Activated gamma-delta T cell (primary cell): ENCODE data around the gene HMGN1.

Source experiments
- DNase-seq: peaks from one replicate; lab custom pipeline; 2025; lab: John Stamatoyannopoulos, UW

The HMGN1 gene

DNA sequence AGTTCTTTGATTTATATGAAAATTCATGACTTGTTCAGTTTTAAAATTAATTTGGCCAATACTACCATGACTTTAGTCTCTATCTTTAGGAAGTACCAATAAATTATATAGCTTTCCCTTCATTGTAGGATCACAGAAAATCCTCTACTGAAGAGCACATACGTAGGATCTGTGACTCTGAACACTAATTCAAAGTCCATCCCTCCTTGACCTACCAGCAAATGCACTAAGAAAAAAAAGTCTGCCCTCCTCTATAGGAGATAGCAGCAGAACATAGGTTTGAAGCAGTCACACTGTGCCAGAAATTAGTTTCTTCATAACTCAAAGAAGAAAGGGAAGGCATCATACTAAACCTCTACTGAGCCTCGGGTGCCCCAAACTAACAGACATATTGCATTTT is 52.0 kb downstream of the HMGN1 start:
- DNase-seq: no peak
